HG03469 (cell line): ENCODE measurements around the gene CHERP.
A peak's percentile ranks its signal among the peaks of the same experiment; 100 is the strongest.

Experiments
- ATAC-seq: cut with Tn5 transposase; IDR thresholded peaks from one replicate; pipeline ENCODE4 v1.9.1; 2021; ENCODE audit warnings: mild to moderate bottlenecking, moderate library complexity, moderate number of reproducible peaks; ENCODE audit not compliant: unreplicated experiment

Gene CHERP, protein sequence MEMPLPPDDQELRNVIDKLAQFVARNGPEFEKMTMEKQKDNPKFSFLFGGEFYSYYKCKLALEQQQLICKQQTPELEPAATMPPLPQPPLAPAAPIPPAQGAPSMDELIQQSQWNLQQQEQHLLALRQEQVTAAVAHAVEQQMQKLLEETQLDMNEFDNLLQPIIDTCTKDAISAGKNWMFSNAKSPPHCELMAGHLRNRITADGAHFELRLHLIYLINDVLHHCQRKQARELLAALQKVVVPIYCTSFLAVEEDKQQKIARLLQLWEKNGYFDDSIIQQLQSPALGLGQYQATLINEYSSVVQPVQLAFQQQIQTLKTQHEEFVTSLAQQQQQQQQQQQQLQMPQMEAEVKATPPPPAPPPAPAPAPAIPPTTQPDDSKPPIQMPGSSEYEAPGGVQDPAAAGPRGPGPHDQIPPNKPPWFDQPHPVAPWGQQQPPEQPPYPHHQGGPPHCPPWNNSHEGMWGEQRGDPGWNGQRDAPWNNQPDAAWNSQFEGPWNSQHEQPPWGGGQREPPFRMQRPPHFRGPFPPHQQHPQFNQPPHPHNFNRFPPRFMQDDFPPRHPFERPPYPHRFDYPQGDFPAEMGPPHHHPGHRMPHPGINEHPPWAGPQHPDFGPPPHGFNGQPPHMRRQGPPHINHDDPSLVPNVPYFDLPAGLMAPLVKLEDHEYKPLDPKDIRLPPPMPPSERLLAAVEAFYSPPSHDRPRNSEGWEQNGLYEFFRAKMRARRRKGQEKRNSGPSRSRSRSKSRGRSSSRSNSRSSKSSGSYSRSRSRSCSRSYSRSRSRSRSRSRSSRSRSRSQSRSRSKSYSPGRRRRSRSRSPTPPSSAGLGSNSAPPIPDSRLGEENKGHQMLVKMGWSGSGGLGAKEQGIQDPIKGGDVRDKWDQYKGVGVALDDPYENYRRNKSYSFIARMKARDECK

DNA sequence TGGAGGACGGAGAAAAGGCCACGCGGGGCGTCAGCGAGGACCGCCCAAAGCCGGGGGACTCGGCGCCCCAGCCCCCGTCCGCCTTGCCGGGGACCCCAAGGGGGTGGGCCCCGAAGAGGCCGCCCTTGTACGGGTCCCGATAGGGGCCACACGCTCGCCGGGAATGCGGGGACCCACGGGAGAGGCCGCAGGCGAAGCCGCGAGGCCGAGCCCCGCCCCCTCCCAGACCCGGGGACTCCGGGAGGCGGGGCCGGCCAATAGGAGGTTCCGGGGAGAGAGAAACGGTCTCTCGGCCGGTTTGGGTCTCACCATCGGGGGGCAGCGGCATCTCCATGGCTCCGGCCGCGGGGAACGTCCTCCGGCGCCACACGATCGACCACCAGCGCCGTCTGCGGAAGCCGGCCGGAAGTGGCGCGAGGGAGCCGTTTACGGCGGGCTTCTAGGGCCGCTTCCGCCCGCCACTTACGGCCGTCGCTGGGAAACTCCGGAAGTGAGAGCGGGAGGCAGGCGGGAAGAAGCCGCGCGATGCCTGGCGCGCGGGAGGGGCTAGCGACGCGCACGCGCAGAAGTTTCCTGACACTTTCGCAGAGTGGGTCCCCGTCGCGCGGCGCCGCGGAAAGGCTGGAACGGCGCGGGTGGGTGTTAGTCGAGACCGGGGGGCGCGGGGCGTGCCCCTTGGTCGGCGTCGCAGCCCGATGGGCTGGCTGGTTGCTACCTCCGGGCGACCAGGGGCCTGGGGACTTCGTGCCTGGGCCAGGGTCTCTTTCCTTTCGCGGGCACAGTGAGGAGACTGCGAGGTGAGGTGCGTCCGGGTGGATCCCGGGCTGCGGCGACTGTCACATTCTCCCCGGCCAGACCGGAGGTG lies at the start of gene CHERP:
Gene CHERP, minus strand, starts transcription at position 393 of the 865 bp plus-strand sequence. Its CDS starts 59 bp downstream, at position 334.
- ATAC-seq = peak; percentile 62

DNA sequence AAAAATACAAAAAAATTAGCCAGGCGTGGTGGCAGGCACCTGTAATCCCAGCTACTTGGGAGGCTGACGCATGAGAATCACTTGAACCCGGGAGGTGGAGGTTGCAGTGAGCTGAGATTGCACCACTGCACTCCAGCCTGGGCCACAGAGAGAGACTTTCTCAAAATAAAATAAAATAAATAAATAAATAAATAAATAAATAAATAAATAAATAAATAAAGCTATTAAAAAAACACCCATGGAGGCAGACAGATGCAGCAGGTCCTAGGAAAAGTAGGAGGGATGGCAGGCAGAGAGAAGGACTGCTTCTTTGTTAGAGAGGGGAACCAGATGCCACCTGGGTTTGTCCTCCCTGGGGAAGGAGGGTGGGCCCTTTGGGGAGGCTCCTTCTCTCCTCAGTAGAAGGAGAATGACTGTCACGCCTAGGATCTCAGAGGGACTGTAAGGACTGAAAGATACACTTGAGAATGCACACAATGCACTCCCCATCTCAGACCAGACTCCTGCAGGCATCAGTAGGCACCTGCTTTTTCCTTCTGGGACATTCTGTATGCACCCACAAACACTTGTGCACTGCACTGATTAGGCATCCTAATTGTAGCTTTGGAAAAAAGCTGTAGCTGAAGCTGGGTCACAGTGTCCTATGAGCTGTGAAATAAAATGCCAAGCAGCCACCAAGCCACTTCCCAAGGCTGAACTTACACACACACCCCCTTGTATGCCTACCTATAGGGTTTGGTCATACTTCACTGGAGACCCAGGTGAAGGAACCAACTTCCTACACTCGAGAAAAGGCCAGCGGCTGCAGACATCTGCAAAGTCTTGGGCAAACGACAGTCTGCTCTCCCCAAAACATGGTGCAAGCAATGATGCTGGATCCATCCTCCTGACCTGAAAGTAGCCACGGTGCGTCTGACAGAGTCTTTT lies 48.9 kb upstream of the CHERP start:
- ATAC-seq = no peak

DNA sequence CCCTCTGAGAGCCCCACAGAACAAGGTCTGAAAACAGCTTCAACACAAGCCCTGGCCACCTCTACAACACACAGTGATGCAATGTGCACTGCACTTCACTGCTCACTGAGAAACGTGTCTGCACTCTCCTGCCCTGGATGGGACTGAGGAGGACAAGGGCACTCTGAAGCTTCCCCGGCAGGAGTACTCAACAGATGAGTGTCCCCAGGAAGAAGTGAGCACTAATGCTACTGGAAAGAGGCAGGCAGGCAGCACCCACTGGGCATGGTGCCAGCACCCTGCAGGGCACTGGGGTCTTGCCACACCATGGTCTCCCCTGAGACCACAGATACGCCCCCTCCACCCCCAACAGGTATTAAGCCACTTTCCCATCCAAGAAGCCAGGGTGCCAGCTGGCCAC lies 47.7 kb upstream of the CHERP start:
- no peak for ATAC-seq

DNA sequence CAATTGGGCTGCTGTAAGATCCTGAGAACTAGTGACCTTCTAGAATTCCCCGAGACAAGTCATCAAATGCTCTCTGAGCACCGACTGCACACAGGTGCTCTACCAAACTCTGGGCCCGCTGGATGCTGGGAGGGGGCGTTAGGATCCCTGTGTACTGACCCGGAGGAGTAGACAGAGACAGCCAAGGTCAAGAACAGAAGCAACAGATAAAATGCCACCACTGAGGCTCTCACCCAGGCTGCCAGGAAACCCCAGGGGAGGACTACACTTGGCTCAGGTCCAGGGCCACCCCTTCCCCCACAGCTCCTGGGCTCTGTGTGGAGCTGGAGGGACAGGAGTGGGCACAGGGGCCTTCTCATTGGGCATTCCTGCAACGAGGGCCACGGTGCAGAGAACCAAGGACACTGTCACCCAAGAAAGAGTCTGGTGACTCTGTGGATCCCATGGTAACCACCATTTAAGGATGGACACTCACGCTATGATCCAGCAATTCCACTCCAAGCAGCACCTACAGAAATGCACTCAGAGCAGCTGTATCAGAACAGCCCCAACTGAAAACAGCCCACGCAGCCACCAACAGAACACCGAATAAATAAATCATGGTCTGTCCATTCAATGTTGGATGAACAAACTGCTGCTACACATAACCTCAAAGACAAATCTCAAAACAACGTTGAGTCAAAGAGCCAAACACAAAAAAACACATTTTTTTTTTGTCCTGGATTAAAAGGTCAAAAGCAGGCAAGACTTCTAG lies 46.8 kb upstream of the CHERP start:
- no peak for ATAC-seq

DNA sequence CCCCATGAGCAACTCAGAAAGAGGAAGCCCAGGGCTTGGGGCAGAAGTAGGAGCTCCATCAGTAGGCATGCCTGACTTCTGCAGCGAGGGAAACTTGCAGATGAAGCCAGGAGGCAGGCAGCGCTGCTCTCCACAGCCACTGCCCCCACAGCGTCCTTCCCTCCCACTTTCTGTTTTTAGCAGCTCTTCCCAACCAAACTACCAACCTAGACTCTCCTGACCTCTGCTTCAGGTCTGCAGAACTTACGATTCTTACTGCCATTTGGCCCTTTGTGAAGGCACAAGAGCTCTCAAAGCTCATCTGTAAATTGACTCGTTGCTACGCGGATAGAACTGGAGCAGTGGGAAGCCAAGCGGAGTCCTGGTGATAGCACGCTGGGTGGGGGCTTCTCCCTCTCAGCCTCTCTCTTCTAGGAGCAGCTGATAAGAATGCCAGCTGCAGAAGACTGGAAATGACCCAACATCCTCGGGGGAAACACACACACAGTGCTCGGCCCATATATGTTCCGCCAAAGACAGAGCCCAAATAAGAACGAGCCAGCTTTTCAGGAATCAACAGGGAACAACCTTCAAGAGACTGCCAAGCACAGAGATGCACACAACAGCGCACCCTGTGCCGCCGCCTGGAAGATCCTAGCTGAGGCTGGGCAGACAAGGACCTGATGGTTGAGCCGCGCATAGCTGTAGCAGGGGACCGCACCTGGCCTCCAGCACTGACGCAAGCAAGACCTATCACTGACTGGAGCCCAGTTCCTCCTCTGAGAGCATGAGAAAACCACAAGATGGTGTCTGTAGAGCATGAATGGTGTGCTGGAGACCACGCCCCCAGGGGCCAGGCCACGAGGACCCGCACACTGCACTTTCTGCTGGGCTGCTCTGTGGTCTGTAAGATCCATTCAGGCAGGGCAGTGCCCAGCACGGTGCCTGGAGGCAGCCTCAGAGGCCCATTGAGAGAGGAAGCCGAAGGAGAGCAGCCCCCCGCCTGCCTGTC lies 45.9 kb upstream of the CHERP start:
- peak; percentile 28 for ATAC-seq

DNA sequence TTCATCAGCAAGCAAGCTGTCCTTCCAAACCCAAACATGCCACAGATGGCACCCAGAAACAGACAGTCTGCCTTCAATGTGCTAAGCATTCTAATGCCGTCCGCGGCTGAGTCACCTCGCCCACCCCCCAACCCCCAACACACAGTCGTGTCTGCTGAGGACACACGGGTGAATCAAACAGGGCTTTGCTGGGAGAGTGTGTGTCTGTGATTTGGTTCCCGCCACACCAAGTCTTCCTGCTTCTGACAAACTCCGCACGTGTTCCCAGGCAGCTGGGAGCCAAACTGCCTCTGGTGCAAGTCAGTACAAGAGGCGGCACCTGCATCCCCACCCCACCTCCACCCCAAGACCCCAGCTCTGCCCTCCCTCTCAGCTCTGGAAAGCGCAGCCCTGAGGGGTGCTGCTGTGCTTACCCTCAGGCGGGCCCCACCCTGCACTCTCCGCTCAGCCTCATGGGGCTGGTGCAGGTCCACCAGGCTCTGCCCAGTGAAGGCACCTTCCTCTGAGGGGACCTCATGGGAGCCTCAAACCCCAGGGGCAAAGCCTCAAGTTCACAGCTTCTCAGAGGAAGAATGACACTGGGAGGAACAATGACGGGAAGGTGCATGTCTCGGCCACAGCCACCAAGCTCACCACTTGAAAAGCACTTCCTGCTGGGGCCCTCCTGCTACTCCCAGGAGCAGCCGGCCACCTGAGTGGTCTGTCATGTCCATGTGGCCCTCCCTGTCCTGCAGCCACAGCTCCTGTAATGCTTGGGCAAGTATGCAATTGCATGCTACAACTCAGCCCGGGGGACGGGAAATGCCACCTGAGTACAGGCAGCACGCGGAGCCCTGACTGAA lies 45.0 kb upstream of the CHERP start:
- ATAC-seq = no peak

DNA sequence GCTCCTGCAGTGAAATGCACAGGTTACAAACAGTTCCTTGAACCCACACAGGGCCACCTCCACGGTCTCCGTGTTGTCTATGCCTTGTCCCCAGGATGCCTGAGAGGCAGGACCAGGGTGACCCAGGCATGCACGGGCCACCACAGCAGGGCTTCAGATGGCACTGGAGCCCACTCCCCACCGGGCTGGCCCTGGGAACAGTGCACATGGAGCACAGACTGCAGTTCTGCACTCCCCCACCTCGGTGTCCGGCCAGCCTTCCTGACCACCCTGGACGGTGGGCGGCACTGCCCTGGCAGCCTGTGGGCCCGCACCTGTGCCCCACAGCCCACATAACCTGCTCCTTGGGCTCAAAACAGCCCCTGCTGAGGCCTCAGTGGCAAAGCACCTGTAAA lies 44.2 kb upstream of the CHERP start:
- no peak for ATAC-seq

DNA sequence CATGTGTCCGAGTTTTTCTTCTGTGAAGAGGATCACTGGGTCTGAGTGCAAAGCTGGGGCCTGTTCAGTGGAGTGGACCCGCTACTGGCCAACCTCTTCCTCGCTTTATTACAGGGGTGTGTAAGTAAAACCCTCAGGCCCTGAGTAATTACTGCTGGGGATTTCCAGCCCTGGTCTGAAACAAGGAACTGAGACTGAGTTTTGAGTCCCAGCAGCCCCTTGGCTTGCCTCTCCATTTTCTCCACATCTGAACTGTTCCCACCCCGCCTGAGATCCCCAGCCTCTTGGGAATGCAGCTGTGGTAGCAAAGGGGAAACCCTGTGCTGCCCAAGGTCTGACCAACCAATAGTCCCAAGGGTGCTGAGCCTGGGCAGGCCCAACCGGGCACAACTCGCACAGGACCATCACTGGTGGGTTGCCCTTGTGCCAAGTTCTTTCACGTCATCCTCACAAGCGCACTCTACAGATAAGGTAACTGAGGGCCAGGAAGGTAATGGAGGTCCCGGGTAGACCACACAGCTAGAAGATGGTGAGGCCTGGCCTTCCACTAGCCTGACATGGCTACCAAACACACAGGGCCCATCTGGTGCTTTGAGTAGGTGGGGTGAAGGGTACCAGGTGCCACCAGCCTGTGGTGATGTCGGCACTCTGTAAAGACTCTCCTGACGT lies 43.7 kb upstream of the CHERP start:
- no peak for ATAC-seq

DNA sequence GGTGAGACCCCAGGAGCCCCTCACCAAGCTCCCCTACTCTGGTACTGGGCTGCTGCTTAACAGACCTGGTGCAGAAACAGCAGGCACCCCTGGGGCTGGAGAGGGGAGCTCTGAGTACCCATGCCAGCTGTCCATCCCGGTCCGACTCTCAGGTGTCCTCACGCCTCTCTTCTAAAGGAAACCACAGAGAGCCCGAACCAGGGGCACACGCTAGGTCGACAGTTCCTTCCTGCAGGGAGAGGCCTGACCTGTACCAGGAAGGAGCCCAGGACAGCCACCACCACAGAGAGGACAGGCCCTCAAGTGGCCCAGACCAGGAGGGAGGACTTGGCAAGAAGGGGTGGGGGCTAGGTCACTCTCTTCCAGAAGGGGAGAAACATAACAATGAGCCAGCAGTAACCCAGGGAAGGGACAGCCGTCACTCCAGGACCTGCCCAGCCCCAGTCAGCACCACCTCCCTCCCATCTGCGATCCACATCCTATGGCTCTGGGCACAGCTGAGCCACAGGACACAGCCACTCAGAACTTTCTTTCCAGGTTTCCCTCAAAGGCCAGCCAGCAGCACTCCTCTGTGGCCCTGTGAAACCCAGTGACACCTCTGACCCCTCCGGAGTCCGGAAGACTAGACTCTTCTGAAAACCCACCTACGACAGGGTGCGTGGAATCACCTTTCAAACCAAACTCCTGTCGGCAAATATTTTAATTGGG lies 43.0 kb upstream of the CHERP start:
- ATAC-seq = no peak

DNA sequence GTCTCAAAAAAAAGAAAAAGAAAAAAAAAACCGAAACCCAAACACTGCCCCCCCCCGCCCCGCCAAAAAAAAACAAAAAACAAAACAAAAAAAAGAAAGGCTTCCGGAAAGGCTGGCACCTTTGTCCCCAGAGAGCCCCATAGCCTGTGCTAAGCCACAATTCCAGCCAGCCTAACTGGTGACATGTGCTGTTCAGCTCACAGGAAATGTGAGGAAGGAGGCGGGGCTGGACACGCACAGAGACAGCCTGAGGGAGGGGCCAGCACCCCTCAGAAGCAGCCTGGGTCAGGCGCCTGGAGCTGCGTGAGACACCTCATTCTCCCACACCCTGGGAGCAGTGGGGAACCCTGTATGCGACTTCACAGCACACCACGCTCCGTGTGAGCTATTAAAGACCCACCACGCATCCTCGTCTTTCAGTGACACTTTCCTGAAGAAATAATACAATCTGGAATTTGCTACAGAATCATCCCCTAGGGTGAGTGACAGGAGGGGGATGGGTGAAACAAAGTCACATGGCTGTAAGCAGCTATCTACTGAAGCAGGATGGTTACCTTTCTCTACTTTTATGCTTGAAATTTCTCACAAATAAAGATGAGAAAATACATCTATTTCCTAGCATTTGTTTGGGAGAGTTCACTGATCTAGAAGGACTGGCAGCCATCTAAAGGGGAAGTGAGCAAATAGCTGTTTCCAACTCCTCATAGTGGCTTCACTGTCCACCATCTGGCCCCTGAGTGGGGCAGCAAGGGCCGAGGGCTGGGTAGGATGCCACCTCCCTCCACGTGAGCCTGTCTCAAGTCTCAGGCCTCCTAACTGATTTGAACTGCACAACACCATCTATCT lies 42.2 kb upstream of the CHERP start:
- peak; percentile 34 for ATAC-seq

DNA sequence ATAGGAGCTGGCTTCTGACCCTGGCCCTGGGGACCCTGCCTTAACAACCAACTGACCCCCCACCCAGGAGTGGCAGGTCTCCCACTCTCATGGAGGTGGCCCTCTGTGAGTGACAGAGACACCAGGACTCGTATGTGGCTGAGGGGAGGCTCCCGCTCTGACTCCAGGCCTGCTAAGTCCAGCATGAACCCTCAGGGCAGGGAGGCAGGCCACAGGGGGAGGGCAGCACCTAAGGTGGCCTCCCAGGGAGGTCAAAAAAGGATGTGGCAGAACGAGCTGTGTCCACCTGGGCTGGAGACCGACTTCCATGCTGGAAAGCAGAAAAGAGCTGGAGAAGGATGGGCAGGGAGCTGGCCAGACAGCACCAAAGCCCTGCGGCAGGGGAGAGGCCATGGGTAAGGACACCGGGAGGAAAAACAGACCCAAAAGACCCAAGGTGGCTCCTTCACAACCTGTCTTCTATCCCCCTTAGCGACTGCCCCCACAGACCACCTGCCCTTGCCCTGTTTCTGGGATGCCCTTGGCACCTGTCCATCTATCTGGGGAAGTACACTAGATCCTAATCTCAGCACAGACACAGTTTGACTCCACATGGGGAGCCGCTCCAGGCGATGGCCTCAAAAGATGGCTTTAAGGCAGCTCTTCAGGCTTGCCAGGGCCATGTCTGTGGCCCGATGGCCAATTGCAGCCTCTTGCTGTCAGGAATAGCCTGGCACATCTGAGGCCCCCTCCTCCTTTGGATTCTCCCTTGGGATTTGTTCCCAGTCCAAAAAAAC lies 40.4 kb upstream of the CHERP start:
- ATAC-seq = no peak

DNA sequence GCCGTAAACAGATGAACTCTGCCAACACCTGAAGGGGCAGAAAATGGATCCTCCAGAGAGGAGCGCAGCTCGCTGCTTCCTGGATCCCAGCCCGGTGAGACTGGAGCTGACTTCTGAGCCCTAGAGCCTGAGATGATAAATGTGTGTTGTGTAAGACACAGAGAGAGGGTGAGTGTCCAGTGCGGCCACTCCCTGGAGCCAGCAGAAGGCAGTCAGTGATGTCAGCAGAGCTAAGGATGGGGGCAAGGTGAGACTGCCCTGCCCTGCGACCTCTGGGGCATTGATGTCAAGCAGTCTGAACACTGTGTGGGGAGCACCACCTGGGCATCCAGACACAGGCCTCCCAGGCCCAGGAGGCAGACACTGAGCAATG lies 39.7 kb upstream of the CHERP start:
- ATAC-seq = no peak

DNA sequence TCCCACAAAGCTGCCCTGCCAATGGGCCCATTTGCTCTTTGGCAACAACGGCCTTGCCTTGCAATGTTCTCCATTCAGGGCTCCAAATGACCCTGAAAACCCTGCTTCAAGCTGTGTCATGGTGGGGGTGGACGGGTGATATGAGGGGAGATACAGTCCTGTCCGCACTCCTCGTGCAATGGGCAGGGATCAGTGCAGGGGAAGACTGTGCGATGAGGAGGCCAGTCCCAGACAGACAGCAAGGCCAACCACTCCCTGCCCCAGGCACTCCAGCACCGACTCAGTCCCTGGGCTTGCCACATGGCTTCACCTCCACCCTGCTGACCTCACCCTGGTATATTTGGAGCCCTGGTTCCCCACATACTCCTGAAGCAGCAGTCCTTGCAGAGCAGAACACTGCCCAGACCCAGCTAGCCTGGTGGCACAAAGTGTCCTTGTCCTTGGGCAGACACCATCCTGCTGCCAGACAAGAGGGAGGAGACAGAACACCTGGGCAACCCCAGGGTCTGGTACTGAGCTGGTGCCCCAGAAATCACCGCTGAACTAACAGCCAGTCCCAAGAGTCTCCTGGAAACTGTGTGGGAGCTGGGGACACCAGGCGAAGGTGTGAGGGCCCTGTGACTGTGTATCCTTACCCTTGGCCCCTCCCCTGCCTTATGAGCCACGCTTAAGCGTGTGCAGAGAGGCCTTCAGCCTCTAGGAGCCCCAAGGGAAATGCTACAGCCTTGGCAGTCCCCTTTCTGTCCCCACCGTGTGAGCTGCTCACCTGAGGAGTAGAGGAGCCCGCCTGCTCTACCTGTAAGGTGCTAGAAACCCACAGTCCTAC lies 39.1 kb upstream of the CHERP start:
- ATAC-seq = no peak
